DOHH2 (cell line): Measurements from ENCODE around the gene KYAT1.

Experiments used
- EZH2phosphoT487 ChIP-seq: fragments of 200-600 bp; sonication (generic); IDR thresholded peaks from 2 replicates; pipeline ENCODE4 v1.6.1; 2017; ENCODE audit warnings: borderline replicate concordance, mild to moderate bottlenecking, antibody characterized with exemption, low read length, moderate library complexity, mixed read lengths
- TF ChIP-seq, protein P1 (sequence below): fragments of 200-600 bp; sonication (generic); IDR thresholded peaks from one replicate; pipeline ENCODE4 v1.5.1; 2014; ENCODE audit warnings: antibody characterized with exemption, mild to moderate bottlenecking, low read depth, low read length; ENCODE audit not compliant: poor library complexity, severe bottlenecking

DNA sequence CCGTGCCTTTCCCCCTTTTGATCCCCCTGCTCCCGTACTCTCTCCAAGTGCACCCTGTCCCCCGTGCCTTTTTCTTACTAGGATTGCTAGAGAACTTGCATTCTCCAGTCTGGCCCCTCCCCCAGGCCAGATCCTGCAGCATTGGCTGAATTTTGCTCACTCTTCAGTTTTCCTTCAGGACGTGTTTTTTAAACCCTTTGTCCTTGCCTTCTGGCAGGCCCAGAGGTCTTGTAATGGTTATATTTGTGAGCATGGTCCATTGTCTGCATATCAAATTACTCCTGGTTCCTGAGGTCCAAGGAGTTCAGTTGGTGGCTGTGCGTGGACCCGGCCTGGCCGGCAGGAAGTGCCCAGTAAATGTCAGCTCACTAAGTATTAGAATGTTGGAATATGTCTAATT is 94.1 kb downstream of the KYAT1 start:
- TF ChIP-seq, protein P1, sequence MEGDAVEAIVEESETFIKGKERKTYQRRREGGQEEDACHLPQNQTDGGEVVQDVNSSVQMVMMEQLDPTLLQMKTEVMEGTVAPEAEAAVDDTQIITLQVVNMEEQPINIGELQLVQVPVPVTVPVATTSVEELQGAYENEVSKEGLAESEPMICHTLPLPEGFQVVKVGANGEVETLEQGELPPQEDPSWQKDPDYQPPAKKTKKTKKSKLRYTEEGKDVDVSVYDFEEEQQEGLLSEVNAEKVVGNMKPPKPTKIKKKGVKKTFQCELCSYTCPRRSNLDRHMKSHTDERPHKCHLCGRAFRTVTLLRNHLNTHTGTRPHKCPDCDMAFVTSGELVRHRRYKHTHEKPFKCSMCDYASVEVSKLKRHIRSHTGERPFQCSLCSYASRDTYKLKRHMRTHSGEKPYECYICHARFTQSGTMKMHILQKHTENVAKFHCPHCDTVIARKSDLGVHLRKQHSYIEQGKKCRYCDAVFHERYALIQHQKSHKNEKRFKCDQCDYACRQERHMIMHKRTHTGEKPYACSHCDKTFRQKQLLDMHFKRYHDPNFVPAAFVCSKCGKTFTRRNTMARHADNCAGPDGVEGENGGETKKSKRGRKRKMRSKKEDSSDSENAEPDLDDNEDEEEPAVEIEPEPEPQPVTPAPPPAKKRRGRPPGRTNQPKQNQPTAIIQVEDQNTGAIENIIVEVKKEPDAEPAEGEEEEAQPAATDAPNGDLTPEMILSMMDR: no peak
- no peak for TF ChIP-seq EZH2phosphoT487
